ENCODE measurements around the gene SCAF8. TPM values are rescaled to one million over a fixed set of nuclear protein-coding genes. Genes with fewer than 3 reads are reported as not detected.
"Not testable (repeated sequence)": the region's sequence is repeated elsewhere in the genome, so short reads cannot be mapped to it uniquely, and the experiment has no call there.

The SCAF8 gene
- total RNA-seq = 89.7 TPM

- peak; percentile 80 to 88 for DNase-seq (ENCODE audit: low spot score in 2 of 2)
- FAIRE-seq = no peak
These were observed at the start of gene SCAF8 for GRCh38 chr6:154733183-154733625. Gene SCAF8, plus strand, starts transcription at chr6:154733416. Its CDS starts 485 bp downstream, at chr6:154733901.

- DNase-seq (ENCODE audit: low spot score in 2 of 2) (no peak), FAIRE-seq (no peak)
These were observed 49.3 kb upstream of the SCAF8 start for GRCh38 chr6:154683756-154684523.

- DNase-seq (ENCODE audit: low spot score in 2 of 2) (no peak), FAIRE-seq (no peak)
These were observed 47.1 kb upstream of the SCAF8 start for GRCh38 chr6:154686162-154686561.

DNA sequence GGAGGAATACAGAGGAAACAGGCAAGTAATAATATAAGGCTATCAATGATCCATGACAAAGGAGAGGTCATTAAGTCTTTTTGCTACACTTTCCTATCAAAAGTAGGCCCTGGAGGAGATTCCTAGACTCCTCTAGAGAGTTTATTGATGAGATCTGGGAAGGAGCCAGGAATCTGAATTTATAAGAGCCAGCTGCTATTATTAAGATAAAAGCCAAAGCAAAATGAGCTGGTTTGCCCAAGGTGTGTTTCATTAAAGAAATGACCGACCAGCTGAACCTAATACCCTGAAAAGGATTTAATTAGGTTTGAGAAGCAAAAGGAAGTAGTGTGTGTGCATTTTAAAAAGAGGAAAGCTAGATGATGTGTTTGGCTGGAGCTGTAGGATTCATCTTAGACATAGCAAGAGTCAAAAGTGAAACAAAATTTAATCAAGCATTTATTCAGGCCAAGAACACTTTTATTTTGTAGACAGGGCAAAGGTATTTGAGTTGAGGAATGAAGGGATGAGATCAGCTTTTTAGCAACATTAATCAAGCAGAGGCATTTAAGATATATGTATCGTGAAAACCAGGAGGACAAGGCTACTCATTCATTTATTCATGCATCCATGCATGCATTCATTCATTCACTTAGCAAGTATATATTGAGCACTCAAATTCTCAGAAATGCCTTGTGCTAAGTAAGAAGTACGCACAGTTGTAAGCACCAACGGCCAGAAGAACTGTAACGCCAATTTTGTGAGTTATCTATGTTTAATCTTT lies 43.5 kb upstream of the SCAF8 start:
- no peak for DNase-seq (ENCODE audit: low spot score in 2 of 2)
- FAIRE-seq = no peak

- FAIRE-seq (no peak), DNase-seq (ENCODE audit: low spot score in 2 of 2) (no peak)
These were observed 42.4 kb upstream of the SCAF8 start for GRCh38 chr6:154690857-154691256.

- FAIRE-seq (no peak), DNase-seq (ENCODE audit: low spot score in 2 of 2) (no peak)
These were observed 36.6 kb upstream of the SCAF8 start for GRCh38 chr6:154696661-154697060.

GRCh38 chr6:154703124-154703523 lies 30.1 kb upstream of the SCAF8 start:
- no peak for FAIRE-seq
- no peak for DNase-seq (ENCODE audit: low spot score in 2 of 2)

GRCh38 chr6:154705471-154706113 lies 27.6 kb upstream of the SCAF8 start:
- DNase-seq (ENCODE audit: low spot score in 2 of 2) = no peak
- FAIRE-seq = no peak

- FAIRE-seq (no peak), DNase-seq (ENCODE audit: low spot score in 2 of 2) (no peak)
These were observed 26.8 kb upstream of the SCAF8 start for GRCh38 chr6:154706389-154706788.

DNA sequence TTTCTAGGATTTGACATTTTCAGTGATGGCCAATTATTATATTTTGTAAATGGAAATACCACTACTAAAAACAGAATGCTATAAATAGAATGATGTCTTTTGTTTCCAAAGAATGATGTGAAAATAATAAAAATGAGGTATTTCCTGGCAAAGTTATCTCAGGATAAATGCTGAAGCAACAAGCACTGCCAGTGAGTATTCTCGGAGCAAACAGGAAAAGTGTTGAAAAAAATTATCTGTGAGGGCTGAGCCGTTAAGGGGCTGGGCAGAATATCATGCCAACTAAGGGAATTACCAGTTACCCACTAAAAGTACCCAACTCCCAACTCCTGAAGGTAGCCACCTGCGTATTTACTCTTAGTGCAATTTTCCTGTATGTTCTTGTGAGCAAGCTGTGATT lies 23.6 kb upstream of the SCAF8 start:
- DNase-seq (ENCODE audit: low spot score in 2 of 2) (no peak), FAIRE-seq (no peak)

GRCh38 chr6:154710689-154711088 lies 22.5 kb upstream of the SCAF8 start:
- DNase-seq (ENCODE audit: low spot score in 2 of 2) (no peak), FAIRE-seq (no peak)

- DNase-seq (ENCODE audit: low spot score in 2 of 2) = no peak
- no peak for FAIRE-seq
These were observed 17.8 kb upstream of the SCAF8 start for GRCh38 chr6:154715446-154715845.

- not testable (repeated sequence) for FAIRE-seq; DNase-seq (ENCODE audit: low spot score in 2 of 2)
These were observed 16.9 kb upstream of the SCAF8 start for GRCh38 chr6:154716350-154716749.

DNA sequence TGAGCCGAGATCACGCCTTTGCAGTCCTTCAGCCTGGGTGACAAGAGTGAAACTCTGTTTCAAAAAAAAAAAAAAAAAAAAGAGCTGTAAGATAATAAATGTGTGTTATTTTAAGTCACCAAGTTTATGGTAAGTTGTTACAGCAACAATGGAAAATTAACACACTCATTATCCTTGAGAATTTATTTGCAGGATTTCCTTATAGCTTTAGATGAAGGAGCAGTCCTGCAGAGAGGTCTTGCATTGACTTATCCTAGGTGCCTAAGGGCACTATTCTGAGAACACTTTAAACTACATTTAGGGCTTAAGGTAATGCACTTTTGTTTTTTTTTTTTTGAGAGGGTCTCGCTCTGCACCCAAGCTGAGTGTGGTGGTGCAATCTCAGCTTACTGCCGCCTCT lies 13.8 kb upstream of the SCAF8 start:
- FAIRE-seq = no peak
- no peak for DNase-seq (ENCODE audit: low spot score in 2 of 2)

DNA sequence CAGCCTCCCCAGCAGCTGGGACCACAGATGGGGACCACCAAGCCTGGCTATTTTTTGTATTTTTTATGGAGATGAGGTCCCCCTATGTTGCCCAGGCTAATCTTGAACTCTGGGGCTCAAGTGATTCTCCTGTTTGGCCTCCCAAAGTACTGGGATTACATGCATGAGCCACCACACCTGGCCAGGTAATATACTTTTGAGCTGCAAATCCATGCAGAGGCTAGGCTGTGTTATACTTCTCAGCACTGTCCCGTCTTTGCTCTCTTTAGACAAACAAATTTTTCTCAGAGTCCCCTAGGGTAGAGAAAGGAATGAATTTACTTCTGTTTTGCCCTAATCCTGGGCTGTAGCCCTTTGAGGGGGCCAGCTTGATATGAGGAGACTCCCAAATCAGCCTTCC lies 13.4 kb upstream of the SCAF8 start:
- DNase-seq (ENCODE audit: low spot score in 2 of 2) (no peak), FAIRE-seq (no peak)

DNA sequence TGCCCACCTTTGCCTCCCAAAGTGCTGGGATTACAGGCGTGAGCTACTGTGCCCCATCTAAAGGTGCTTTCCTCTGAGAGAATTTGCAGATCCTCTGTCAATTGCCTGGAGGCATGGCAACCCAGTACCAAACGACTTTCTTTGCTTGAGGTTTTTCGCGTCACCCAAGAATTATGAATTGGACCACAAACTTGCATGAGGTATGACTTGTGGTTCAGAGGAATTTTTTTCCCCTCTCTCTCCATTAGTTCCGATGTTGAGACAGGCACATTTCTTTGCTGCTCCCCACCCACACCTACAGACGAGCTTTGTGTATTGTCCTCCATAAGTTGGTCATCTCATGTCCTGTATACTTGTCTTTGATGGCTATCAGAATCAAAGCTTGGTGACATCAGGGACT lies 11.8 kb upstream of the SCAF8 start:
- DNase-seq (ENCODE audit: low spot score in 2 of 2) (no peak), FAIRE-seq (no peak)

DNA sequence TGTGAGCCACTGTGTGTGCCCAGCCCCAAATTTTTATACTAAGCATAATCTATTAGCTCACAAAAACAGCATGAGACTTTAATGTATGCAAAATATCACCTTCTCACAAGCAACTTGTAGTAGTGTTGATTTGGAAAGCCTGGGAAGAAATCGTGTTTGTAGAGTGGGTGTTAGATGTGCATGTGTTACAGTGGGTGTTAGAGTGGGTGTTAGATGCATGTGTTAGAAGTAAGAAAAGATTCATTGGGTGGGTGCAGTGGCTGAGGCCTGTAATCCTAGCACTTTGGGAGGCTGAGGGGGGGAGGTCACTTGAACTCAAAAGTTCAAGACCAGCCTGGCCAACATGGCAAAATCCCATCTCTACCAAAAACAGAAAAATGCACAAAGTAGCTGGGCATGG lies 6.3 kb upstream of the SCAF8 start:
- DNase-seq (ENCODE audit: low spot score in 2 of 2) (no peak), FAIRE-seq (no peak)

GRCh38 chr6:154731296-154732218 lies 1.7 kb upstream of the SCAF8 start:
- no peak for DNase-seq (ENCODE audit: low spot score in 2 of 2)
- no peak for FAIRE-seq

DNA sequence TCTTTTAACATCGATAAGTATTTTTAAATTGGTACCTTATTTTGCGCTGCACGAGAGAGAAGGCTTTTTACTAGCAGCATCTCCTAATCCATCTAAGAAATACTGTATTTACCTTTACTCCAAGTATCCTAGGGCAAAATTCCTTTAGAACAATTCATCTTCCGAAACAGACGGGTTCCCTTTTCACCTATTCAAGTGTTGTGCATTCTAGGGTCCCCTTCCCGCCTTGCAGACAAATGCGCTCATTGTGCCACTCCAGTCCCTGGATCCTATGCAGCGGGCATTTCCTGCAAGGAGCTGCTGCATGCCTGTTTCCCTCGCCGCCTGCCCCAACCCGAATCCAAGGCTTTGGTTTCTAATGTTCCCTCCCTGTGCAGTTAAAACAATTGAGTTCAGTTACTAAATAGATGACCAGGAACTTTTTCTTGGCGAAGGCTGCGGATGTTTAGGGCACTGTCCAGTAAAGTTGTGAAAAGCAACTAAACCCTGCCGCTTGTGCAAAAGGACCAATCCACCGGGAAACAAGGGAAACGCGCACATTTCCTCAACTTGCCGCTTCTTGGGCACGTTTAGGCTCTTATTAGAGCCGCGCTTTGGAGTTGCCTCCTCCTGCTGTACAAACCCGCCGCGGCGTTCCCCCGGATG lies 556 bp upstream of the SCAF8 start:
- DNase-seq (ENCODE audit: low spot score in 2 of 2) (no peak), FAIRE-seq (no peak)

Data from frontal cortex (tissue), 4 donors.